Stimulated activated CD8-positive, alpha-beta memory T cell treated with anti-CD3 and anti-CD28 coated beads, Interleukin-12 subunit alpha, Interleukin-12 subunit beta, amount 100 ng/mL, for 24 hours (primary cell): ENCODE results near the gene STX19.
"Not testable (repeated sequence)": the region's sequence is repeated elsewhere in the genome, so short reads cannot be mapped to it uniquely, and the experiment has no call there.

Experiments
- DNase-seq: peaks from one replicate; pipeline ENCODE4 v3.0.0-alpha.2; 2020; ENCODE audit errors: extremely low read depth

STX19 gene

GRCh38 chr3:93979850-93980676 is 48.3 kb downstream of the STX19 start, which contains the start of gene ARL13B:
TSS of gene ARL13B (plus strand) at chr3:93980155. CDS start at chr3:93980424, 269 bp downstream.
- peak; percentile 85 for DNase-seq

DNA sequence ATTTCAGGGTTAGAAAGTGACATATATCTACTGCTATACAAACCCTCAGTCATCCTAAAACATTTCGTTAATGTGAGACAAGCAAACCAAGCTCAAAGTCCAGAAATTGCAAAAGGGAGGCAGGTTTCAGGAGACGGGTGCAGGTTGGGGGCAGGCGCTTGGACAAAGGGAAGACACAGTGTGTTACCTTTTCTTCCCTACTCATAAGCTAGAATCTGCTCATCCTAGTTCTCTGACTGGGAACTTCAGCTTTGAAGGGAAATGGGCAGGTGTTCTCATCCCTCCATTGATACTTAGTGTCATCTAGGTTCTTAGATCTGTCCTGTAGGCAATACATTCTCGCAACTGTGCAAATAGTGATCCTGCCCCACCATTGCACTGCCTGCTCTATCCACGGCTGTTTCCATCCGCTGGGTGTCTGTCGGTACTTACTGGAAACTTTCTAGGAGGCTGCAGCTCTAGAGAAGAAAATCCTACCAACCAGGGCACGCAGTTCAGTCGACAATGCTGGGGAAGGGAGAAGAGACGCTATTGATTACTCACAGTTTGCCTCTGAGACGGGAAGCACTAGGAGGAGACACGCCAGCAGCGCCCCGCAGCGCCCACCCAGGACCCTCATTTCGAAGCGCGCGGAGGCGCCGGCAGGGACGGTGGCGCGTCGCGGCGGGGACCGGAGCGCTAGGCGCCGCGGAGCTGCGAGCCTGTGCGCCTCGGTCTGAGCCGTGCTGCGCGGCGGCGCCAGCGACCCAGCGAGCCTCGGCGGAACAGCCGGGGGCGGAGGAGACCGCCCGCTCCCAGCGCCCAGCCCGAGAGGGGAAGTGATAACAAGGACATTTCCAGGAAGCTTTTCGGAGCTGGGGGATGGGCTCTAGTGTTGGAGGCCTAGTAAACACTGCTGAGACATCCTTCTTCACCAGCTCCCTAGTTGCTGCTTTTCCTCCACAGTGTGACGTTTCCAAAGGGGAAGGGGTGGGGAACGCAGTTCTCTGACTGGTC is 55.0 kb downstream of the STX19 start, which contains the start of gene PROS1:
TSS of gene PROS1 (minus strand) at position 766 of the 996 bp plus-strand sequence. CDS start at position 619, 147 bp downstream.
- no peak for DNase-seq

GRCh38 chr3:93969997-93970396 is 58.4 kb downstream of the STX19 start:
- no peak for DNase-seq

DNA sequence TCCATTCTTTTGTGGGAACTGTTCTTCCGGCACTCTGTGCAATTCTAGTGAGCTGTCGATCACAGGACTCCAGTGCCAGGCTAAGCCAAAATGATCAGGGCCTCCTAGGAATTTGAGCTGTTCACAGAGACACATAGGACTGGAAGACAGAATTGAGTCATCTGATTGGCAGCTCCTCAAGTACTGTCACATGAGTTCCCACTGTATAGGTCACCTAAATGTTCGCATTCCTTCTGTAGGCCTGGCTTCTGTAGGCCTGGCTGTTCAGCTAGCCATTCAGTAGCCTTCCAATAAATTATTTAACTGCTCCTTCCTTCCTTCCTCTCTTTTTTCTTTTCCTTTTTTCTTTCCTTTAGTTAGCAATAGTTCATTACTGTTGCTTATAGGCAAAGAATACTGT is 59.0 kb downstream of the STX19 start:
- no peak for DNase-seq

DNA sequence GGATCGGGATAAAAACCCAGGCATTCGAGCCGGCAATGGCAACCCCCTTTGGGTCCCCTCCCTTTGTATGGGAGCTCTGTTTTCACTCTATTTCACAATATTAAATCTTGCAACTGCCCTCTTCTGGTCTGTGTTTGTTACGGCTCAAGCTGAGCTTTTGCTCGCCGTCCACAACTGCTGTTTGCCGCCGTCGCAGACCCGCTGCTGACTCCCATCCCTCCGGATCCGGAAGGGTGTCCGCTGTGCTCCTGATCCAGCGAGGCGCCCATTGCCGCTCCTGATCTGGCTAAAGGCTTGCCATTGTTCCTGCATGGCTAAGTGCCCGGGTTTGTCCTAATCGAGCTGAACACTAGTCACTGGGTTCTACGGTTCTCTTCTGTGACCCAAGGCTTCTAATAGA is 63.3 kb downstream of the STX19 start:
- DNase-seq = not testable (repeated sequence)
